Chondrocyte (in vitro differentiated cells): ENCODE data around the gene GRPEL2. TPM values are rescaled to one million over a fixed set of nuclear protein-coding genes. Genes with fewer than 3 reads are reported as not detected.

Experiments
- DNase-seq: peaks from one replicate; pipeline ENCODE4 v3.0.0; 2021; ENCODE audit warnings: mixed read lengths, low spot score
- H3K27ac Mint-ChIP-seq: one replicate; pipeline ENCODE4 v1.8.0; 2021; ENCODE audit warnings: mild to moderate bottlenecking, moderate library complexity, mixed read lengths; ENCODE audit not compliant: unreplicated experiment
- H3K27me3 Mint-ChIP-seq: 2 replicates; pipeline ENCODE4 v1.8.0; 2021; ENCODE audit warnings: low read depth, mixed read lengths
- H3K36me3 Mint-ChIP-seq: 2 replicates; pipeline ENCODE4 v1.8.0; 2021; ENCODE audit warnings: low read depth, mixed read lengths
- H3K4me1 Mint-ChIP-seq: 2 replicates; pipeline ENCODE4 v1.8.0; 2021; ENCODE audit warnings: low read depth, mild to moderate bottlenecking, mixed read lengths
- H3K4me3 Mint-ChIP-seq: one replicate; pipeline ENCODE4 v1.8.0; 2021; ENCODE audit warnings: mild to moderate bottlenecking, moderate library complexity, mixed read lengths; ENCODE audit not compliant: unreplicated experiment
- H3K9me3 Mint-ChIP-seq: 2 replicates; pipeline ENCODE4 v1.8.0; 2021; ENCODE audit warnings: low read depth, mixed read lengths
- CTCF ChIP-seq: fragments of 200-600 bp; sonication (generic); IDR thresholded peaks from 2 replicates; pipeline ENCODE4 v1.5.0; 2021; ENCODE audit warnings: antibody characterized with exemption, mild to moderate bottlenecking, moderate library complexity
- total RNA-seq: library from RNA; stranded (reverse); gene quantifications from 3 replicates; pipeline ENCODE4 v1.2.1, GENCODE V29; 2021

Gene GRPEL2
- total RNA-seq, 1 donor from 2014 or later: 27.3 TPM

- Mint-ChIP-seq H3K4me3 (no peak overlapping the region), H3K4me1 (peaks cover 33% of the 10 kb centered on the region), H3K27me3 (no peaks in the 10 kb centered on the region), H3K27ac (peak overlapping the region; percentile 61), H3K36me3 (peaks cover 1% of the 10 kb centered on the region), H3K9me3 (no peaks in the 10 kb centered on the region)
- no peak for DNase-seq
- TF ChIP-seq CTCF: no peak
These were observed 20.0 kb upstream of the GRPEL2 start for GRCh38 chr5:149325166-149325735.

- H3K36me3 Mint-ChIP-seq: peaks cover 1% of the 10 kb centered on the region
- TF ChIP-seq CTCF: no peak
- H3K9me3 Mint-ChIP-seq: no peaks in the 10 kb centered on the region
- H3K4me1 Mint-ChIP-seq: peaks cover 27% of the 10 kb centered on the region
- no peak overlapping the region for H3K27ac Mint-ChIP-seq
- no peak overlapping the region for H3K4me3 Mint-ChIP-seq
- no peak for DNase-seq
- no peaks in the 10 kb centered on the region for H3K27me3 Mint-ChIP-seq
These were observed 19.4 kb upstream of the GRPEL2 start for GRCh38 chr5:149325894-149326293.

- Mint-ChIP-seq H3K9me3 (no peaks in the 10 kb centered on the region), H3K27me3 (no peaks in the 10 kb centered on the region), H3K4me1 (peaks cover 21% of the 10 kb centered on the region), H3K36me3 (peaks cover 1% of the 10 kb centered on the region), H3K4me3 (no peak overlapping the region), H3K27ac (no peak overlapping the region)
- TF ChIP-seq CTCF: no peak
- no peak for DNase-seq
These were observed 18.7 kb upstream of the GRPEL2 start for GRCh38 chr5:149326611-149327010.

- H3K4me1 Mint-ChIP-seq: peaks cover 18% of the 10 kb centered on the region
- no peaks in the 10 kb centered on the region for H3K27me3 Mint-ChIP-seq
- no peak overlapping the region for H3K4me3 Mint-ChIP-seq
- H3K36me3 Mint-ChIP-seq: peaks cover 1% of the 10 kb centered on the region
- no peak for DNase-seq
- H3K27ac Mint-ChIP-seq: no peak overlapping the region
- TF ChIP-seq CTCF: no peak
- no peaks in the 10 kb centered on the region for H3K9me3 Mint-ChIP-seq
These were observed 17.1 kb upstream of the GRPEL2 start for GRCh38 chr5:149328177-149328576.

GRCh38 chr5:149333711-149334443 lies 11.4 kb upstream of the GRPEL2 start:
- Mint-ChIP-seq H3K4me1 (peaks cover 12% of the 10 kb centered on the region), H3K9me3 (no peaks in the 10 kb centered on the region), H3K36me3 (peaks cover 3% of the 10 kb centered on the region), H3K27ac (peak overlapping the region; percentile 81), H3K27me3 (no peaks in the 10 kb centered on the region), H3K4me3 (no peak overlapping the region)
- no peak for TF ChIP-seq CTCF
- no peak for DNase-seq
